ENCODE measurements around the gene IBSP. TPM values are rescaled to one million over a fixed set of nuclear protein-coding genes. Genes with fewer than 3 reads are reported as not detected.
A peak's percentile ranks its signal among the peaks of the same experiment; 100 is the strongest.

Gene IBSP
- total RNA-seq, 1 experiment from 2014 or later = not detected

DNA sequence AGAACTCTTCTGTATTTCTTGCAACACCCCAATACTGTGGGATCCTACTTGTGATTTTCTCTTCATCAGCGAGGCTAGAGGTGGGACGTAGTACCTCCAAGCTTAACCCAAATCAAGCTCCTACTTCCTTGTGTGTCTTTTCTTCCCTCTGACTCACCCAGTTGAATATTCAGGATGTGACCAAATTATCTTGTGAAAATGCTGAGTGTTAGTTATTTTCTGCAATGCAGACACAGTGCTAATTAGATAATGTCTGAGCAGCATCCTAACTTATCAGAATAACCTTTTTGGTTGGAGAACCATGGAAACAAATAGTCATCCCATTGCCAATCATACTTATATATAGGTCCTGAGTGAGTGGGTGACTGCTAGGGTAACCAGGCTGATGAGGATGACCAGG is 35.8 kb downstream of the IBSP start:
- no peaks in the 10 kb centered on the region for H3K9me3 Mint-ChIP-seq (ENCODE audit: unreplicated experiment)
- POLR2A ChIA-PET = no interaction called here
- BruUV-seq (replicated peaks) = no TSS peak
- H3K27me3 Mint-ChIP-seq (ENCODE audit: insufficient read depth, unreplicated experiment) = no peaks in the 10 kb centered on the region
- H3K4me1 Mint-ChIP-seq (ENCODE audit: insufficient read depth, unreplicated experiment) = no peaks in the 10 kb centered on the region
- H3K27ac Mint-ChIP-seq (ENCODE audit: low read depth, unreplicated experiment) = no peak overlapping the region
- CTCF ChIA-PET = interaction anchor here (0.5 to 2.5 kb wide), 4 partner anchors 14 to 216 kb away, joined by 3 to 9 read pairs (median 4); no protein-coding TSS in a partner anchor
- H3K4me3 Mint-ChIP-seq (ENCODE audit: unreplicated experiment) = no peak overlapping the region
- H3K36me3 Mint-ChIP-seq (ENCODE audit: insufficient read depth, unreplicated experiment) = no peaks in the 10 kb centered on the region
- intact Hi-C loops (cut with micrococcal nuclease) = no loop called here
- no peak for DNase-seq (ENCODE audit: unreplicated experiment)
- TF ChIP-seq, protein P1, sequence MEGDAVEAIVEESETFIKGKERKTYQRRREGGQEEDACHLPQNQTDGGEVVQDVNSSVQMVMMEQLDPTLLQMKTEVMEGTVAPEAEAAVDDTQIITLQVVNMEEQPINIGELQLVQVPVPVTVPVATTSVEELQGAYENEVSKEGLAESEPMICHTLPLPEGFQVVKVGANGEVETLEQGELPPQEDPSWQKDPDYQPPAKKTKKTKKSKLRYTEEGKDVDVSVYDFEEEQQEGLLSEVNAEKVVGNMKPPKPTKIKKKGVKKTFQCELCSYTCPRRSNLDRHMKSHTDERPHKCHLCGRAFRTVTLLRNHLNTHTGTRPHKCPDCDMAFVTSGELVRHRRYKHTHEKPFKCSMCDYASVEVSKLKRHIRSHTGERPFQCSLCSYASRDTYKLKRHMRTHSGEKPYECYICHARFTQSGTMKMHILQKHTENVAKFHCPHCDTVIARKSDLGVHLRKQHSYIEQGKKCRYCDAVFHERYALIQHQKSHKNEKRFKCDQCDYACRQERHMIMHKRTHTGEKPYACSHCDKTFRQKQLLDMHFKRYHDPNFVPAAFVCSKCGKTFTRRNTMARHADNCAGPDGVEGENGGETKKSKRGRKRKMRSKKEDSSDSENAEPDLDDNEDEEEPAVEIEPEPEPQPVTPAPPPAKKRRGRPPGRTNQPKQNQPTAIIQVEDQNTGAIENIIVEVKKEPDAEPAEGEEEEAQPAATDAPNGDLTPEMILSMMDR (IDR thresholded peaks at IDR 0.05; ENCODE audit: unreplicated experiment) = no peak

DNA sequence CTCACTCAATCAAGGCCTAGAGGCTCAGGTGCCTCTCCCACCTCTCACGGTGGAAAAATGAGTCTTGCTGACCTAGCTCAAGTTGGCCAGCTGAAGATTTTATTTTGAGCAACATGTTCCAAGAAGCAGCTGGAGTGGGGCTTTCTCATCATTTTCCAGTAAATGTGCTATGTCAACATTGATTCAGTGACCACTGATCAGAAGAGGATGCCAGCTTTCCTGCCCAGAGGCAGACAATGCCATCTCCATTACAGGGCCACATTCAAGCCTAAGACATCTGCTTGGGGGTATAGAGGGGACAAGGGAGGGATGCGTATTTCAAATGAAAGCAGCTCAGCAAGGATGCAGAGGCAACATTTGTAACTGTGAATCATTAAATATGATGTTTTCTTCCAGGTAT is 36.4 kb downstream of the IBSP start:
- TF ChIP-seq, protein P1 (IDR thresholded peaks at IDR 0.05; ENCODE audit: unreplicated experiment) = no peak
- Mint-ChIP-seq H3K4me3 (ENCODE audit: unreplicated experiment) (no peak overlapping the region), H3K36me3 (ENCODE audit: insufficient read depth, unreplicated experiment) (no peaks in the 10 kb centered on the region), H3K4me1 (ENCODE audit: insufficient read depth, unreplicated experiment) (no peaks in the 10 kb centered on the region), H3K27ac (ENCODE audit: low read depth, unreplicated experiment) (no peak overlapping the region), H3K27me3 (ENCODE audit: insufficient read depth, unreplicated experiment) (no peaks in the 10 kb centered on the region), H3K9me3 (ENCODE audit: unreplicated experiment) (no peaks in the 10 kb centered on the region)
- BruUV-seq (replicated peaks) = no TSS peak
- ChIA-PET CTCF (interaction anchor here (0.5 to 2.5 kb wide), 3 partner anchors 13 to 216 kb away, joined by 4 to 9 read pairs (median 4); no protein-coding TSS in a partner anchor), POLR2A (no interaction called here)
- no peak for DNase-seq (ENCODE audit: unreplicated experiment)
- intact Hi-C loops (cut with micrococcal nuclease) = no loop called here

DNA sequence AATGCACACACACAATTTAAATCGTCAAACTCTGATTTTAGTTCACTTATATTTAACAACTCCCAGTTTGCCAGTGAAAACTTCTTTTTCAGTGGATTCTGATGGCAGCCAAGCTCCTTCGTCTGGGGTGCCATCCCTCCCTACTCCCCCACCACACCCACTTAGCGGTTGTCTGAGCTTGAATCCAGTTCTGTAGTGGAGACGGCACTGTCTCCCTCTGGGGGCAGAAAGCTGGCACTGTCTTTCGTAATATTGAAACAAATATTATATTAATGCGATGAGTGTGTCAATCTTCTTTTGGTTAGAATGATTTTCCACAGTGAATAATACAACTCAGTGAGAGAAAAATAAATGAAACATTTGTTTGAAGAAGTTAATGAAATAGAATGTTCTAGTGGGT is 38.9 kb downstream of the IBSP start:
- no peaks in the 10 kb centered on the region for H3K9me3 Mint-ChIP-seq (ENCODE audit: unreplicated experiment)
- H3K36me3 Mint-ChIP-seq (ENCODE audit: insufficient read depth, unreplicated experiment) = no peaks in the 10 kb centered on the region
- H3K27ac Mint-ChIP-seq (ENCODE audit: low read depth, unreplicated experiment) = no peak overlapping the region
- H3K4me3 Mint-ChIP-seq (ENCODE audit: unreplicated experiment) = no peak overlapping the region
- BruUV-seq (replicated peaks) = no TSS peak
- TF ChIP-seq, protein P1 (IDR thresholded peaks at IDR 0.05; ENCODE audit: unreplicated experiment) = no peak
- H3K4me1 Mint-ChIP-seq (ENCODE audit: insufficient read depth, unreplicated experiment) = peaks cover 2% of the 10 kb centered on the region
- intact Hi-C loops (cut with micrococcal nuclease) = loop anchor here (2.0 kb wide), 1 partner anchor 463 kb away; no protein-coding TSS in a partner anchor
- no peaks in the 10 kb centered on the region for H3K27me3 Mint-ChIP-seq (ENCODE audit: insufficient read depth, unreplicated experiment)
- DNase-seq (ENCODE audit: unreplicated experiment) = no peak
- ChIA-PET POLR2A (interaction anchor here (0.7 to 1.3 kb wide), 2 partner anchors 19 to 158 kb away, joined by 3 to 4 read pairs; no protein-coding TSS in a partner anchor), CTCF (interaction anchor here (0.6 to 4.2 kb wide), 29 partner anchors 8 to 1872 kb away, joined by 3 to 77 read pairs (median 5); partner anchors contain the start of gene IBSP)

DNA sequence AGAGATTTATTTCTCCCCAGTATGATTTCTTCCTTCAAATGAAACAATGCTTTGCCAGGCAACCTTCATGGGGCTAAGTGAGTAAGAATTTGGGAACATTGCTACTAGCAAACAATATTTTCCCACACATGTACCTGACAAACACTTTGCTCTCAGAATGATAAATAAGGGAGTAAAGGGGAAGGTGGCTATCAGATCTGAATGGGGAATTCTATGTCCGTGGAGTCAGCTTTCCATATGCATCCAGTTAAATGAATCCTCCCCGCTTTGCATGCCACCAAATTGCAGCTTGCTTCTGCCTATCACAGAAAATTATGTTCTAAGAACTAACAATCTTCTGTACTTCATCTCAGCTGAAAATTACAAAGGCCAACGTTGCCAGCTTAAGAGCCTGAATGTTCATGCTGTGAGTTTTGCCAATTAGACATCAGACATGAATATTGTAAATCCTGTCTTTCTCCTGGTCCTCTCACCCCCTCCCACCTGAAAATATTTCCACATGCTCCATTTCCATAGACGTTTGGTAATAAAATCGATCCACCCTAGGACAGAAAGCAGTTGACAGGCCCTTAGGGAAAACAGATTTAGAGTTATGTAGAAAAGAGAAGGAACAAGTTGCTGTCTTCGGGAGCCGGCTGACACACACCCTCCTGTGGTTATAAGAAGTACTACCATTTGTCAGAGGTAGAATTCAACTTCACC is 39.7 kb downstream of the IBSP start:
- ChIA-PET POLR2A (interaction anchor here (0.6 to 1.4 kb wide), 5 partner anchors 17 to 463 kb away, joined by 3 to 4 read pairs (median 3); no protein-coding TSS in a partner anchor), CTCF (interaction anchor here (0.6 to 4.2 kb wide), 29 partner anchors 9 to 1873 kb away, joined by 3 to 77 read pairs (median 5); no protein-coding TSS in a partner anchor)
- TF ChIP-seq, protein P1 (IDR thresholded peaks at IDR 0.05; ENCODE audit: unreplicated experiment) = peak; percentile 75
- no peaks in the 10 kb centered on the region for H3K9me3 Mint-ChIP-seq (ENCODE audit: unreplicated experiment)
- no peak overlapping the region for H3K27ac Mint-ChIP-seq (ENCODE audit: low read depth, unreplicated experiment)
- peaks cover 10% of the 10 kb centered on the region for H3K4me1 Mint-ChIP-seq (ENCODE audit: insufficient read depth, unreplicated experiment)
- no peak overlapping the region for H3K4me3 Mint-ChIP-seq (ENCODE audit: unreplicated experiment)
- no peaks in the 10 kb centered on the region for H3K27me3 Mint-ChIP-seq (ENCODE audit: insufficient read depth, unreplicated experiment)
- peak; percentile 49 for DNase-seq (ENCODE audit: unreplicated experiment)
- no peaks in the 10 kb centered on the region for H3K36me3 Mint-ChIP-seq (ENCODE audit: insufficient read depth, unreplicated experiment)
- intact Hi-C loops (cut with micrococcal nuclease) = loop anchor here (1.0 to 2.0 kb wide), 3 partner anchors 160 to 464 kb away; no protein-coding TSS in a partner anchor
- BruUV-seq (replicated peaks) = no TSS peak

Measured in MCF 10A (cell line).